GM21528 (cell line): Measurements from ENCODE around the gene MAGEB6.
"Not testable (repeated sequence)": the region's sequence is repeated elsewhere in the genome, so short reads cannot be mapped to it uniquely, and the experiment has no call there.

ENCODE experiments used
- ATAC-seq: cut with Tn5 transposase; IDR thresholded peaks from one replicate; pipeline ENCODE4 v1.9.1; 2021; ENCODE audit warnings: mild to moderate bottlenecking, moderate library complexity; ENCODE audit not compliant: unreplicated experiment, low FRiP score

Gene MAGEB6

GRCh38 chrX:26192204-26192603, at the start of gene MAGEB6:
Gene MAGEB6 (plus strand): TSS chrX:26192440. CDS start chrX:26193847, 1,407 bp downstream.
- no peak for ATAC-seq

- ATAC-seq, result no peak
These were observed 46.2 kb upstream of the MAGEB6 start for GRCh38 chrX:26146024-26146423.

GRCh38 chrX:26160301-26160700, 31.9 kb upstream of the MAGEB6 start, which contains the start of gene MAGEB6B:
Gene MAGEB6B (plus strand): TSS chrX:26160601. CDS start chrX:26160601, 0 bp downstream.
- ATAC-seq, result no peak

GRCh38 chrX:26203561-26203960, 11.3 kb downstream of the MAGEB6 start:
- ATAC-seq, result no peak

- not testable (repeated sequence) for ATAC-seq
These were observed 12.5 kb downstream of the MAGEB6 start for GRCh38 chrX:26204717-26205116.

- no peak for ATAC-seq
These were observed 15.8 kb downstream of the MAGEB6 start for GRCh38 chrX:26208012-26208411.

- no peak for ATAC-seq
These were observed 23.6 kb downstream of the MAGEB6 start, which contains the start of gene MAGEB5 for GRCh38 chrX:26215869-26216268. Gene MAGEB5 (plus strand): TSS chrX:26216169. CDS start chrX:26217302, 1,133 bp downstream.

GRCh38 chrX:26219351-26219750, 27.1 kb downstream of the MAGEB6 start:
- ATAC-seq, result no peak

GRCh38 chrX:26234177-26234576, 41.9 kb downstream of the MAGEB6 start:
- ATAC-seq, result no peak
